ENCODE results near the gene VSIG8. TPM values are rescaled to one million over a fixed set of nuclear protein-coding genes. Genes with fewer than 3 reads are reported as not detected.

VSIG8 gene
- total and polyA plus RNA-seq, 2 of the 8 experiments (the other 6 are each of a cell fraction or from before 2014, with no cell fraction given) = not detected

GRCh38 chr1:159891275-159892157, 29.1 kb upstream of the VSIG8 start:
- H2AK5ac ChIP-seq (ENCODE audit: low read depth, low read length) = no peak overlapping the region
- DNase-seq (ENCODE audit: low read depth in 1 of 2, low spot score in 2 of 2) (peak; percentile 66 to 77), FAIRE-seq (peak; percentile 86)
- H4K20me1 ChIP-seq (replicated peaks in 1 of 2; ENCODE audit: control insufficient read depth in 1 of 2, insufficient read depth in 2 of 2, low read length in 2 of 2) = no peaks in the 10 kb centered on the region
- no peak overlapping the region for H2AFZ ChIP-seq (ENCODE audit: low read length)
- H3K27me3 ChIP-seq (replicated peaks in 1 of 4; ENCODE audit: control insufficient read depth in 3 of 4, extremely low read depth in 1 of 4, insufficient read depth in 3 of 4, low read length in 3 of 4) = no peaks in the 10 kb centered on the region
- H3K4me2 ChIP-seq (ENCODE audit: insufficient read depth in 1 of 2, low read depth in 2 of 2, low read length in 2 of 2) = no peak overlapping the region
- ChIA-PET POLR2A (ENCODE audit: partially characterized antibody) (interaction anchor here (1.4 to 2.6 kb wide), 3 partner anchors 87 to 110 kb away, joined by 3 to 10 read pairs (median 4); partner anchors contain the start of gene DUSP23), CTCF (ENCODE audit: partially characterized antibody) (interaction anchor here (0.6 to 20.8 kb wide), 45 partner anchors 9 to 759 kb away, joined by 3 to 645 read pairs (median 6); partner anchors contain the start of genes DUSP23, FCRL6, IGSF9 and KCNJ9)
- no peak overlapping the region for H2BK15ac ChIP-seq (ENCODE audit: low read length)
- H3K23ac ChIP-seq (ENCODE audit: insufficient read length) = no peak overlapping the region
- no peaks in the 10 kb centered on the region for H3K79me2 ChIP-seq (ENCODE audit: control insufficient read depth in 1 of 2, insufficient read depth in 2 of 2, low read length in 2 of 2)
- no peaks in the 10 kb centered on the region for H3K4me1 ChIP-seq (replicated peaks in 1 of 4; ENCODE audit: control insufficient read depth in 3 of 4, insufficient read depth in 4 of 4, low read length in 3 of 4)
- no peaks in the 10 kb centered on the region for H3K23me2 ChIP-seq (ENCODE audit: low read depth, low read length)
- no peak overlapping the region for H4K5ac ChIP-seq (ENCODE audit: insufficient read length, low read depth, low read length)
- no peaks in the 10 kb centered on the region for H3K79me1 ChIP-seq (ENCODE audit: low read depth, low read length)
- no peak overlapping the region for H3K56ac ChIP-seq (replicated peaks; ENCODE audit: insufficient read length, low read depth, low read length)
- H3K36me3 ChIP-seq (ENCODE audit: control insufficient read depth in 2 of 4, insufficient read depth in 4 of 4, low read length in 3 of 4) = no peaks in the 10 kb centered on the region
- no peak overlapping the region for H2BK20ac ChIP-seq (ENCODE audit: low read length)
- H3K4me3 ChIP-seq (ENCODE audit: extremely low read depth in 1 of 4, insufficient read depth in 2 of 4, low read depth in 3 of 4, low read length in 4 of 4) = no peak overlapping the region
- H3K4ac ChIP-seq (replicated peaks; ENCODE audit: insufficient read length, low read depth, low read length) = no peak overlapping the region
- no peak overlapping the region for H3K27ac ChIP-seq (ENCODE audit: low read depth, low read length)
- WGBS, 2 experiments (ENCODE audit: extremely low coverage in 1 of 2, insufficient coverage in 1 of 2, insufficient read length in 1 of 2, insufficient replicate concordance in 2 of 2, low coverage in 1 of 2, low lambda C conversion rate in 2 of 2, missing lambda C conversion rate in 1 of 2) = 54% methylated on average over 7 of the region's 7 CpGs; no CpG with 5 or more reads in 1 of the 2 experiments
- no peak overlapping the region for H2BK120ac ChIP-seq (replicated peaks; ENCODE audit: low read depth, low read length)
- H3K18ac ChIP-seq (ENCODE audit: extremely low read depth, low read length) = no peak overlapping the region
- no peak overlapping the region for H2BK5ac ChIP-seq (ENCODE audit: low read depth, low read length)
- H3K9ac ChIP-seq (replicated peaks in 1 of 4; ENCODE audit: extremely low read depth in 1 of 4, low read depth in 3 of 4, low read length in 3 of 4) = no peak overlapping the region
- H3K14ac ChIP-seq (ENCODE audit: insufficient read length) = no peak overlapping the region
- no peak overlapping the region for H4K91ac ChIP-seq (replicated peaks; ENCODE audit: insufficient read length, low read length)
- no peaks in the 10 kb centered on the region for H3K9me3 ChIP-seq (ENCODE audit: insufficient read depth in 2 of 2, low read depth in 1 of 2, low read length in 1 of 2)
- no peak overlapping the region for H4K8ac ChIP-seq (ENCODE audit: extremely low read depth, insufficient read depth, low read length)
- no peak overlapping the region for H2BK12ac ChIP-seq (ENCODE audit: low read depth, low read length)
- TF ChIP-seq TBP (IDR thresholded peaks at IDR 0.05; ENCODE audit: low read depth, low read length) = no peak
- no peak for TF ChIP-seq RXRA (IDR thresholded peaks at IDR 0.05; ENCODE audit: insufficient read depth, low read depth, low read length)
- 0 out of 4 replicates have a peak, but pooled peaks of 1 of the 2 experiments have one; percentile 35 for TF ChIP-seq SIN3A (conservative IDR thresholded peaks at IDR 0.05 in 1 of 2, IDR thresholded peaks at IDR 0.05 in 1 of 2; ENCODE audit: low read depth in 1 of 2, low read length in 2 of 2)
- no peak for TF ChIP-seq USF2 (IDR thresholded peaks at IDR 0.05; ENCODE audit: low read length)
- TF ChIP-seq KDM1A (IDR thresholded peaks at IDR 0.05; ENCODE audit: borderline replicate concordance, low read length) = no peak
- TF ChIP-seq SRF (IDR thresholded peaks at IDR 0.05; ENCODE audit: low read depth, low read length) = no peak
- no peak for TF ChIP-seq TCF12 (IDR thresholded peaks at IDR 0.05; ENCODE audit: low read depth, low read length)
- no peak for TF ChIP-seq RNF2 (IDR thresholded peaks at IDR 0.05; ENCODE audit: borderline replicate concordance, low read depth, low read length, missing control alignments, poor library complexity, severe bottlenecking)
- no peak for TF ChIP-seq EP300 (IDR thresholded peaks at IDR 0.05; ENCODE audit: borderline replicate concordance in 1 of 2, low read depth in 2 of 2, low read length in 2 of 2)
